AG10803 (cell line): Measurements from ENCODE around the gene SPAG8.
A peak's percentile ranks its signal among the peaks of the same experiment; 100 is the strongest.

Source experiments
- DNase-seq: peaks from one replicate; pipeline ENCODE4 v3.0.0; 2010; ENCODE audit warnings: low read depth
- H3K4me3 ChIP-seq: 2 replicates; pipeline ENCODE4 v1.5.1; 2011; ENCODE audit warnings: mild to moderate bottlenecking, low read length, control low read depth
- TF ChIP-seq, protein P1 (sequence below): conservative IDR thresholded peaks from 2 replicates; pipeline ENCODE4 v1.5.1; 2011; ENCODE audit warnings: mild to moderate bottlenecking, low read length, control low read depth, inconsistent platforms

Gene SPAG8

DNA sequence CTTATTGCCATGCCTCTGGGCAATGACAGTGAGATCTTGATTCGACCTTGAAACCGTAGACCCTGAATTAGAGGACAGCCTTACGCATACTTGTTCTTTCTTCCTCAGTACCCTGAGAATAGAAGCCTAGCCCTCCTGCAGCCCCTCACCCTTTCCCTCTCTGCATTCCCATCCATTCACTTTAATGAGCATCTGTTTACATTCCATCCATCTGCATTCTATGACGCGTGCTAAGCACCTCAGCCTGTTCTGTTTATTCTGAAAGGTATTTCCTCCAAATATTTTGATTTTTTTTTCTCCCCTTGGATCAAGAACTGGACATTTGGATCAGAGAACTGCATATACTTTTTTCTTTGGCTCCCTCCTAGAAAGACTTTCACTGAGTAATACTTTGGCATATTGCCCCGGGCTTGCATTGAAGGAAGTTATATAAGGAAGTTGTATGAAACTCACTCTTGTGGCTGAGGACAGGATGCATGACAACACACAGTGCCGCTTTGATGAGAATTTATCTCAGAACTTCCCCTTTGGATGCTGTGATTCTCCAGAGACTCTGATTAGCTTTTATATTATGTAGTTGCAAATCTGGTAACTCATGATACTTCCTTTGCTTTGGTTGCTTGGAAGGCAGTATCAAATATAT lies 32.7 kb upstream of the SPAG8 start:
- DNase-seq: peak; percentile 90
- TF ChIP-seq, protein P1, sequence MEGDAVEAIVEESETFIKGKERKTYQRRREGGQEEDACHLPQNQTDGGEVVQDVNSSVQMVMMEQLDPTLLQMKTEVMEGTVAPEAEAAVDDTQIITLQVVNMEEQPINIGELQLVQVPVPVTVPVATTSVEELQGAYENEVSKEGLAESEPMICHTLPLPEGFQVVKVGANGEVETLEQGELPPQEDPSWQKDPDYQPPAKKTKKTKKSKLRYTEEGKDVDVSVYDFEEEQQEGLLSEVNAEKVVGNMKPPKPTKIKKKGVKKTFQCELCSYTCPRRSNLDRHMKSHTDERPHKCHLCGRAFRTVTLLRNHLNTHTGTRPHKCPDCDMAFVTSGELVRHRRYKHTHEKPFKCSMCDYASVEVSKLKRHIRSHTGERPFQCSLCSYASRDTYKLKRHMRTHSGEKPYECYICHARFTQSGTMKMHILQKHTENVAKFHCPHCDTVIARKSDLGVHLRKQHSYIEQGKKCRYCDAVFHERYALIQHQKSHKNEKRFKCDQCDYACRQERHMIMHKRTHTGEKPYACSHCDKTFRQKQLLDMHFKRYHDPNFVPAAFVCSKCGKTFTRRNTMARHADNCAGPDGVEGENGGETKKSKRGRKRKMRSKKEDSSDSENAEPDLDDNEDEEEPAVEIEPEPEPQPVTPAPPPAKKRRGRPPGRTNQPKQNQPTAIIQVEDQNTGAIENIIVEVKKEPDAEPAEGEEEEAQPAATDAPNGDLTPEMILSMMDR: no peak
- no peak overlapping the region for H3K4me3 ChIP-seq

DNA sequence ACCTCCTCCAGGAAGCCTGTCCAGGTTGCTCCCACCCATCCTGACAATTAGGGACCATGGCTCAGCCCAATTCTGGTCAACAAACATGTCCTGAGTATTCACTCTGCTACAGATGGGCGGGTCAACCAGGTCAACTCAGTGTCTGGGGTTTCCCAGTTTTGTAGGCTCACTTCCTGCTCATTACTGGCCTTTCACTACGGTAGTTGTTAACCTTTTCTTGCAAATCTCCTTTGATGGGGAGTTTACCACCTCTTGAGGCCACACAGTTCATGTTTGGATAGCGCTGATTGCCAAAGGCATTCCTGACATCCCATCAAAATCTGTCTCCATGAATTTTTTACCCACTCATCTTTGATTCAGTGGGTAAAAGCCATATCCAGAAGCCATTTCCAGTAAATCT lies 30.7 kb upstream of the SPAG8 start:
- no peak overlapping the region for H3K4me3 ChIP-seq
- TF ChIP-seq, protein P1: no peak
- no peak for DNase-seq

DNA sequence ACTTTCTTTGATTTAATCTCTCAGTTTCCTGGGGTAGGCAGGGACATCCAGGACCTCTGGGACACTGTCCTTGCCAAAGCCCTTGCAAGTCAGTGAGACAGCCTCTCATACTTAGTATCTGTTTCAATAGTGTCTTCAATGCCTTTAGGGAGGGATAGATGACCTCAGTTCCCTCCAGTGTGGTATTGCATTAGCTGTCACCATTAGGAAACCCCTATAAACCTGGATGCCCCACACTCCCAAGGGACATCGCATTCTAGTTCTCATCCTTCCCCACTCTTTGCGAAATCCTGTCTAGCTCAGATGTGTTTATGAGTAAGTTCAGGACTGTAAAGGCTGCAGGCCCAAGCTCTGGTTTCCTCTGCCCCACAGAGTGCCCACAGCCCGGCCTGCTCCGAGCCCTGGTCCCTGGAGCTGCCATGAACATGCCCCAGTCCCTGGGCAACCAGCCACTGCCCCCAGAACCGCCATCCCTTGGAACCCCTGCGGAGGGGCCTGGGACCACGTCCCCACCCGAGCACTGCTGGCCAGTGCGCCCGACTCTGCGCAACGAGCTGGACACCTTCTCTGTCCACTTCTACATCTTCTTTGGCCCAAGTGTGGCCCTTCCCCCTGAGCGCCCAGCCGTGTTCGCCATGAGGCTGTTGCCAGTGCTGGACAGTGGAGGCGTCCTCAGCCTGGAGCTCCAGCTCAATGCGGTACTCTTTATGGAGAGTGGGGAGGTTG lies 30.1 kb upstream of the SPAG8 start:
- DNase-seq: peak; percentile 70
- TF ChIP-seq, protein P1: no peak

DNA sequence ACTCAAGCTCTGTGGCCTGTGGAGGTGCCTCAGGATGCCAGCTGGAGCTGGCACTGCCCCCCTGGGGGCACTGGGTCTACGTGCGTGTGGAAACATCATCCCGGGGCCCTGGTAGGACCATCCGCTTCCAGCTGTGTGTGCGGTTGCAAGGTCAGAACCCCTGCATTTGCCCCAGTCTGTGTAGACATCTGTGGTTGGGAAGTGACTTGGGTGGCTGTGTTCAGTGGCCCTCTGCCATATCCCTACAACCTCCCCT lies 29.5 kb upstream of the SPAG8 start:
- DNase-seq: no peak
- H3K4me3 ChIP-seq: no peak overlapping the region
- TF ChIP-seq, protein P1: no peak

More for the DNA sequence above, 30.1 kb upstream of the SPAG8 start:
- no peak overlapping the region for H3K4me3 ChIP-seq

DNA sequence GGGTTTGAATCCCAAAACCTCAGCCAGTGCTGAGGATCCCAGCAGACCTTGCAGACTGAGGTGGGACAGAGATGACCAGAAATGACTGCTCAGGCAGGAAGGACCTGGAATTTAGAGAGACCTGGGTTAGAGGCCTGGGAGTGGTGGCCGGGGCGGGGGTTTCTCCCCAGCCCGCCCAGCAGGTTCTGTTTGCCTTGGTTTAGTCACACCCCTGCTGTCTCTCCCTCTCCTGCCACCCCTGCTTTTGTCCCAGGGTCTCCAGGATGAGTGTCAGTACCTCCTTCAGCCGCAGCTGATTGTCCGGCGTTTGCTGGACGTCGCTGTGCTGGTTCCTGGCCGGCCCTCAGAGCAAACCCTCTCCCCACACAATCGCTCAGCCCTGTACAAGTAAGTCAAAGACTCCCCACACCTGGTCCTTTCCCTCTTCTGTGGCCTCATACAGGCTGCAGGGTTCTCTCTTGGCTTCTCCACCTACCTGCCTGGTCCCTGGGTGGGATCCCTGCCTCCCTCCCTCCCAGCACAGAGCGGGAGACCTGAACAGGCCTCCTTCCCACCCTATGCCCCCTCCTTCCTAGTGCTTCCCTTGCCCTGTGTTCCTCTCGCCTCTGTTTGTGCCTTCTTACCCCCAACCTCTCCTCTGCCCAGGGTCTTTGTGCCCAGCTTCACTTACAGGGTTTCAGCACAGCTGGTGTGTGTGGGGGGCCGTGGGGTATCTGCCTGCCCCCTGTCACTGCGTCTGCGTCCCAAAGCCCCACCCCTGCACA lies 29.0 kb upstream of the SPAG8 start:
- no peak for DNase-seq
- H3K4me3 ChIP-seq: no peak overlapping the region
- TF ChIP-seq, protein P1: no peak

DNA sequence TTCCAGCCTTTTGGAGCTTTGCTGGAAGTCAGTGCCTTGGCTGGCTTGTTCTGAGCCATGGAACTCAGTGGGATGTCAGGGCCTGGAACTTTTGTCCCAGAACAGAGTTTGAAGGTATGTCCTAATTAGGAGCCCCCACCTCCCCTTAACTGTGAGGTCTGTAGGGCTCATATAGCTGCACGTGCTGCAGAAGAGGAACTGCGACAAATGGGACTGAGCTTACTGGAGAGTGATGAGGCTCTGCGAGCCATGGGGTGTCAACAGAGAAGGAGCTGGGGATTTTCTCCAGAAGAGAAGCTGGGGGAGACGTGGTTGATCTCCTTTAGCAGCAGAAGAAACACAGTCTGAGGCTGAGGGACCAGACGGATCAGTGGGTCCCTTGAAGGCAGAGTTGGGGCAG lies 27.9 kb upstream of the SPAG8 start:
- H3K4me3 ChIP-seq: no peak overlapping the region
- no peak for DNase-seq
- TF ChIP-seq, protein P1: no peak
